Measurements from ENCODE around the gene SMURF2.

GRCh38 chr17:64503821-64504768, 158.0 kb downstream of the SMURF2 start:
- no peak for TF ChIP-seq NBN (IDR thresholded peaks at IDR 0.05)
- TF ChIP-seq SMC3 (IDR thresholded peaks at IDR 0.05; ENCODE audit: borderline replicate concordance, low read length), result no peak
- no peak for TF ChIP-seq HDGF (IDR thresholded peaks at IDR 0.05)
- no peak for TF ChIP-seq EP300 (IDR thresholded peaks at IDR 0.05; ENCODE audit: borderline replicate concordance in 1 of 2, control insufficient read depth in 1 of 2, low read depth in 2 of 2, low read length in 2 of 2)
- 0 out of 2 replicates have a peak, but pooled peaks have one; percentile 12 for TF ChIP-seq POLR2A (IDR thresholded peaks at IDR 0.05; ENCODE audit: low read depth, low read length)
- no peak for TF ChIP-seq CTCF (IDR thresholded peaks at IDR 0.05 in 2 of 3, conservative IDR thresholded peaks at IDR 0.05 in 1 of 3; ENCODE audit: control insufficient read depth in 2 of 3, extremely low read depth in 1 of 3, insufficient read depth in 1 of 3, low read depth in 3 of 3, low read length in 3 of 3)
- TF ChIP-seq POLR2AphosphoS5 (IDR thresholded peaks at IDR 0.05; ENCODE audit: low read length), result no peak; the same call in 1 of the 2 replicates
- TF ChIP-seq NRF1 (conservative IDR thresholded peaks at IDR 0.05; ENCODE audit: low read depth, low read length), result no peak
- no peak for TF ChIP-seq TCF7 (IDR thresholded peaks at IDR 0.05; ENCODE audit: borderline replicate concordance)
- no peak for TF ChIP-seq TAF1 (IDR thresholded peaks at IDR 0.05; ENCODE audit: borderline replicate concordance, low read depth, low read length)
- no peak for TF ChIP-seq BRCA1 (IDR thresholded peaks at IDR 0.05; ENCODE audit: low read depth, low read length)
